Measurements from ENCODE around the gene ITPR2. TPM values are rescaled to one million over a fixed set of nuclear protein-coding genes. Genes with fewer than 3 reads are reported as not detected.

Gene ITPR2
- total RNA-seq, 1 experiment from 2014 or later, result 4.9 TPM

- no peak for DNase-seq (ENCODE audit: low read depth)
These were observed 464.8 kb downstream of the ITPR2 start for GRCh38 chr12:26367991-26368730.

GRCh38 chr12:26361964-26362363, 471.0 kb downstream of the ITPR2 start:
- DNase-seq (ENCODE audit: low read depth), result no peak

- DNase-seq (ENCODE audit: low read depth), result no peak
These were observed 472.9 kb downstream of the ITPR2 start for GRCh38 chr12:26360062-26360461.

DNA sequence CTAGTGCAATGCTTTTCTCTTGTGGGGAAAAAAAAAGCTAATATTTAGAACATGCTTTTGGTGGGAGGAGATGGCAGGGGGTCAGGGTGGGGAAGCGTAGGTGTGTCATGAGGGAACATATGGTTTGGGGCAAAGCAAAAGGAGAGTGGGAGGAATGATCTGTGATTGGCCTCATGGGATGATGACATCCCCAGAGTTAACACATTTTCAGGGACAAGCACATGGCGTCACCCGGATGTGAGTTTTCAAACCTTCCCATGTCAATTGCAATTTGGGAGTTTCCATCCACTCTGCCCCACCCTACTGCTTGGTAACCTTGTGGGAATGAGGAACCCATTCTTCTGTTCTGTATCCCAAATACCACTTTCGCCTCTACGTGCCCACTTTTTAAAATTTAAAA, 473.4 kb downstream of the ITPR2 start:
- DNase-seq (ENCODE audit: low read depth), result no peak

DNA sequence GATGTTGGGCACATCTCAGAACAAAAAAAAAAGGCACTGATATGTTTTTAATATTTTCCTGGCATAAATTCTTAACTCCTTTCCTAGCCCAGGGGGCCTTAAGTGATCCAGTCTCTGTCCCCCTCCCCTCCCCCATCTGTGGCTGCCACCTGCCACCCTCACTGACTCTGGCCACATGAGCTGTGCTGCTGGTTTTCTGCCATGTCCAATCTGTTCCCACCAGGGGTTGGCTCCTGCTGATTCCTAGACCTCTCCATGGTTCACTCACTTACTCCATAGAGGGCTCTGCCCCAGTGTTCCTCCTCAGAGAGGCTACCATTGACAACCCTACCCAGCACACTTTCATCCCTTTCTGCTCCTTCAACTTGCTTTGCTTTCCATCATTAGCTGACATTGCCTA, 474.3 kb downstream of the ITPR2 start:
- no peak for DNase-seq (ENCODE audit: low read depth)

DNA sequence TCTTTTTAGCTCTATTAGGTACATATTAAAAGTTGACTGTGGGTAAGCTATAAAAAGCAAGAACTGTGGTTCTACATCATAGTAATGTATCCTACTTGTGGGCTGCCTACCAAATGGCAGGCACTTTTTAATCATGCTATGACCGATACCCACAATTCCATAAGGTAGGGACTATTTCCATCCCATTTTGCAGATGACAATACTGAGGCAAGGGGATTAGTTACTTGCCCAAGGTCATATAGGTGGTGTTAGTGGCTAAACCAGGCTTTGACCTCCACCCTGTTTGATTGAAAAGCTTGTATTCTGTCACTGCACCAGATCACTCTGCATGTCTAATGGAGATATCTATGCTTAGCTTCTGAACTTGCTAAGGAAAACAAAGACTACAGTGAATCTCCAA, 485.7 kb downstream of the ITPR2 start:
- no peak for DNase-seq (ENCODE audit: low read depth)

DNA sequence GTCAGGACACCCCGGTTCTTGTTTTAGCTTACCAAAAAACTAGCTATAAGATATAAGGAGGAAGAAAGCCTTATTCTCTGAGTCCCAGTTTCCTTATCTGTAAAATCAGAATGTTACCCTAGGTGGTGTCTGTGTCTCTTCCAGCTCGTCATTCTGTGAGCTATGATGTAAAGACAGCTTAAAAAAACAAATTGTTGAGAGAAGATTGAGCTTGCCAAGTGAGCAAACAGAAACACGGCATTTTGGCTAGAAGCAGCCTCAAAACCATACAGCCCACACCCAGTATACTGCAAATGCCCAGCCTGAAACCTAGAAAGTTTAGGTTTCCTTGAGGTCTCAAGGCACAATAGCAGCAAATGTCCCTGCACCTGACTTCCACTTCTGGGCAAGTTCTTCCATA, 486.3 kb downstream of the ITPR2 start:
- no peak for DNase-seq (ENCODE audit: low read depth)

DNA sequence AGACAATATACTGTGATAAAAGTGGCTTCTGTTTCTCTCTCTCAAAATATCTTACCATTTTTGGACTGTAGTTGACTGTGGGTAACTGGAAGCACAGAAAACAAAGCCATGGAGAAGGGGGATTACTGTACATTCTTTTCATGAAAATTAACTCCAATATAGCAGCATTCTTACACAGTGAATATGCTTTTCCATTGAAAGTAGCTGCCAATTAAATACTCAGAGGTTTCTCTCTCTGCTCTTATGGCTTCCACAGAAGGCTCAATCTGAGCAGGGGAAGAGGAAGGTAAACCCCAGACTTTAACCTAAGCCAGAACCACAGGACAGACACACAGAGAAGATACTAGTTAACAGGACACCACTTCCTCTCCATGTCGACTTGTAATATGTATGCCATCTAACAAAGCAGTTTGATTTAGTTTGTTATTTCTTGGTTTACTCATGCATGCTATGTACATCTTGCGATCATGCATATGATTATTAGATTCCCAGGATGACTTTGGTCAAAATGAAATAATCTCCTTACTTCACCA, 487.5 kb downstream of the ITPR2 start:
- no peak for DNase-seq (ENCODE audit: low read depth)

- no peak for DNase-seq (ENCODE audit: low read depth)
These were observed 491.5 kb downstream of the ITPR2 start for GRCh38 chr12:26341491-26341890.

DNA sequence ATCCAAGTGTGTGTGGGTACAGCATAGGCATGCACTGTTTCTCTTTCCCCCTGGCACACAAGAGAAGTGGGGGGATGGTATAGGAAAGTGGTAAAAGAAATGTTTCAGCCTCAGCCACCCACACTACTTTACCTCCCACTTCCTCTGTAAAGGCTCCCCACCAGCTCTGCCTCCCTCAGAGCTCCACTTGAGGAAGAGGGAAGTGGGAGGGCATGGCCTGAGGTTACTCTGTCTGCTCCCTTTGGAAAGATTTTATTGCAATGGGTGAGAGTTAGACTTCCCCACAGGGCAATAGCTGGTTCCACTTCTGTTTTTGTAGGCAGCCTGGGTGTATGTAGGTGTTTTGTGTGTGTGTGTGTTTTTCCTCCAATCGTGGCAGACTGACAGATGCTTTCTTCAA, 492.3 kb downstream of the ITPR2 start:
- no peak for DNase-seq (ENCODE audit: low read depth)

GRCh38 chr12:26339976-26340375, 493.0 kb downstream of the ITPR2 start:
- DNase-seq (ENCODE audit: low read depth), result no peak

GRCh38 chr12:26338586-26339572, 494.1 kb downstream of the ITPR2 start:
- DNase-seq (ENCODE audit: low read depth), result peak; percentile 80

GRCh38 chr12:26335651-26336050, 497.3 kb downstream of the ITPR2 start:
- no peak for DNase-seq (ENCODE audit: low read depth)

- DNase-seq (ENCODE audit: low read depth), result no peak
These were observed 498.3 kb downstream of the ITPR2 start for GRCh38 chr12:26334621-26335124.

GRCh38 chr12:26331960-26332359, 501.0 kb downstream of the ITPR2 start:
- DNase-seq (ENCODE audit: low read depth), result no peak

GRCh38 chr12:26331136-26331535, 501.9 kb downstream of the ITPR2 start:
- DNase-seq (ENCODE audit: low read depth), result no peak

DNA sequence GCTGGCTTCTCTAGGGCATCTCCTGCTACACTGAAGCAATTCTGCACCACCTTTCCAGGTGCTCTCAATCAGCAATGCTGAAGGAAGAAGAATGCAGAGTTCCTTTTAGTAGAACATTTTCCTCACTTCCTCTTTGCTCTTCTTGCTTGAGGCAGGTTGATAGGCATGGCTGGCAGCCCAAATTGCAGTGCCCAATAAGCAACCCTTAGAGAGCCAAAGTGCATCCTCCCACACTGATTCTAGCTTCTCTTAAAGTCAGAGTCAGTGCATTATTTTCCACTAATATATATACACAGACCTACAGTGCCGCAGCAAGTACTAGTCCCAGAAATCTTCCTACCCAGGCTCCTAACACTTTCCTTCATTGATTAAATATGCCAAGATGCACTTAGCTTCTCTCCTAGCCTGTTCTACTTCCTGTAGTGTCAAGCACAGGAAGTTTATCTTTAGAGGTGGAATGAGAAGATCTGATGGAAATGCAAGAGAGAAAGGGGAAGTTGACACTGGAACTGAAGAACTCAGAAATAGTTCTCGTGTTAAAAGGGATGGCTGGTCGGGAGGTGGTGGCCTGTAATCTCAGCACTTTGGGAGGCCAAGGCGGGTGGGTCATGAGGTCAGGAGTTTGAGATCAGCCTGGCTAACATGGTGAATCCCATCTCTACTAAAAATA, 504.9 kb downstream of the ITPR2 start:
- DNase-seq (ENCODE audit: low read depth), result no peak

GRCh38 chr12:26323673-26324072, 509.3 kb downstream of the ITPR2 start:
- DNase-seq (ENCODE audit: low read depth), result no peak

- DNase-seq (ENCODE audit: low read depth), result peak; percentile 79
These were observed 513.5 kb downstream of the ITPR2 start for GRCh38 chr12:26319511-26319910.

DNA sequence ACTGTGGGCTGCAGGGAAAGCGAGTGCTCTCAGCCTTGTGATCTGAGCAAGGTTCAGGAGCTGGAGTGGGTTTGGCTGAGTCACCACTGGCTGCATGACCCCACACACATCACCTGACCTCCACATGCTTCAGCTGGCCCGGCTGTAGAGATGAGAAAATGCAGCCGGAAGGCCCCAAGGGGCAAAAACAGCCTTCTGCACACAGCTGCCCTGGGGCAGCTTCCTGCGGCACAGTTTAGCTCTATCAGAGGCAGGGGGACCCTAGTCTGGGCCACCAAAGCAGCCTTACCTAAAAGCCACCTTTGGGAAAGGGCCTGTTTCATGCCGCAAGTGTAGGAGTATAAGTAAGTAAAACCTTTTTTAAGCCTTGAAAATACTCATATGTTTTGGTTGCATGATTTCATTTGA, 514.3 kb downstream of the ITPR2 start:
- DNase-seq (ENCODE audit: low read depth), result peak; percentile 90

- peak; percentile 92 for DNase-seq (ENCODE audit: low read depth)
These were observed 514.9 kb downstream of the ITPR2 start for GRCh38 chr12:26317942-26318575.
